ENCODE measurements around the gene CD9. TPM values are rescaled to one million over a fixed set of nuclear protein-coding genes. Genes with fewer than 3 reads are reported as not detected.
A peak's percentile ranks its signal among the peaks of the same experiment; 100 is the strongest.

CD9 gene
- total RNA-seq, 2 donors from 2014 or later: 6.1 to 8.4 TPM

DNA sequence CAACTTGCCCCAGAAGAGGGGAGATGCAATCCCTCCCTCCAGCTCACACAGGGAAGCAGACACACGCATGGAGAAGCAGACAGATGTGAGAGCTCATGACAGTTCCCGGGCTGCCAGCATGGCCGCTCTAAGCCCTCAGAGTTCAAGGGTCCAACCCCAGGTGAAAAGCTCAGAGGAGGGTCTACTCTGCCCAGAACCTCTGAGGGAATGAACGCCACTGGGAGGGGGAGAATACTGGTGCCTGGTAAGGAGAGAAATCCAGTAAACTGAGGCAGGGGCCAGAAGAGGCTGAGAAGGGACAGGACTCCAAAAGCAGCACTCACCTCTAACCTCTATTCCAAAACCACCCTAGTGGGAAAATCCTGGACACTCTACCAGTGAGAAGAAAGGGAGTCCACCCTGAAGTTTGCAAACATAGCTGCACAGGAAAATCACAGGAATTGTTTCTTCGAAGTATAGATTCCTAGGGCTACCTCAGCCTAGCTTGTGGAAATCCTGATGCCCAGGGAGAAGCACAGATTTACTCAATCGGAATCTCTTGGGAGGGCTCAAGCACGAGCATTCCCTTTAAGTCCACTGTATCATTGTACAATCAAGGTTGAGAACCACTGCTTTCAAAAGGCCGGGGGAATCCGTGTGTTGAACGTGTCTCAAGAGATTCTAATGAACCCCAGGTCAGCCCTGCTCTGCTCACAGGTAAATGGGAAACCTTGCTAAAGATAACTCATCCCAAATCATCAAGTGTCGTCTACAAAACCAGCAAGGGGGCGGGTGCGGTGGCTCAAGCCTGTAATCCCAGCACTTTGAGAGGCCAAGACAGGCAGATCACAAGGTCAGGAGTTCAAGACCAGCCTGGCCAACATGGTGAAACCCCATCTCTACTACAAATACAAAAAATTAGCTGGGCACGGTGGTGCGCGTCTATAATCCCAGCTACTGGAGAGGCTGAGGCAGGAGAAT, 76.0 kb downstream of the CD9 start:
- H3K27me3 Mint-ChIP-seq (ENCODE audit: low read depth): peaks cover 50% of the 10 kb centered on the region
- no peak overlapping the region for H3K4me3 Mint-ChIP-seq
- peaks cover 20% of the 10 kb centered on the region for H3K4me1 Mint-ChIP-seq (ENCODE audit: low read depth)
- no peaks in the 10 kb centered on the region for H3K9me3 Mint-ChIP-seq
- H3K36me3 Mint-ChIP-seq (ENCODE audit: insufficient read depth in 2 of 2): no peaks in the 10 kb centered on the region
- H3K27ac Mint-ChIP-seq: no peak overlapping the region
- DNase-seq (no peak), ATAC-seq (replicated peaks in 1 of 2) (no peak)

DNA sequence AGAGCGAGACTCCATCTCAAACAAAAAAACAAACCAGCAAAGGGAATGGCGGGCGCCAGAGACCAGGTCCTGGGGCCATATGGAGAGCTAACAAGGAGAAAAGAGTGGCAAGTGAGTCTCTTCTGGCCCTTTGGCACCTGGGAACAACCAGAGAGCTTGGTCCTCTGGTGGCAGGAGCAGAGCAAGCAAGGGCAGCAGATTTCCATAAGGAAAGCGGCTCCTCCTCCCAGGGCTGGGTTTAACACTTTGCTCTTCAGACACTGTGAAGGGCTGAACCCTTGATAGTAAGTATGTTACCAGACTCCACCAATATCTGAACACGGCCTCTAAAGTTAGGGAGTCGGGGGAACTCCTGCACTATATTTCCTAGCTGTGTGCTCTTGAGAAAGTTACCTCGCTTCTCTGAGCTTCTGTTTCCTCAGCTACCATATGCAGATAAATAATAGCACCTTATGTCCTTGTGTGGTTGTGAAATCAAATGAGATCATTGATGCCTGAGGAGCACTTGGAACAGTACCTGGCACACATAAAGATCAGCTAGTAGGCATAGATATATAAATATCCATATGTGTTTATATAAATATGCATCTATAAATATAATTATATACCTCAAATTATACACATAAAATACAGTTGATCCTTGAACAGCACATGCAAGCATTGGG, 76.9 kb downstream of the CD9 start:
- DNase-seq: no peak
- no peak overlapping the region for H3K27ac Mint-ChIP-seq
- no peaks in the 10 kb centered on the region for H3K36me3 Mint-ChIP-seq (ENCODE audit: insufficient read depth in 2 of 2)
- peaks cover 20% of the 10 kb centered on the region for H3K4me1 Mint-ChIP-seq (ENCODE audit: low read depth)
- H3K4me3 Mint-ChIP-seq: no peak overlapping the region
- peaks cover 52% of the 10 kb centered on the region for H3K27me3 Mint-ChIP-seq (ENCODE audit: low read depth)
- H3K9me3 Mint-ChIP-seq: no peaks in the 10 kb centered on the region
- no peak for ATAC-seq (replicated peaks in 1 of 2)

DNA sequence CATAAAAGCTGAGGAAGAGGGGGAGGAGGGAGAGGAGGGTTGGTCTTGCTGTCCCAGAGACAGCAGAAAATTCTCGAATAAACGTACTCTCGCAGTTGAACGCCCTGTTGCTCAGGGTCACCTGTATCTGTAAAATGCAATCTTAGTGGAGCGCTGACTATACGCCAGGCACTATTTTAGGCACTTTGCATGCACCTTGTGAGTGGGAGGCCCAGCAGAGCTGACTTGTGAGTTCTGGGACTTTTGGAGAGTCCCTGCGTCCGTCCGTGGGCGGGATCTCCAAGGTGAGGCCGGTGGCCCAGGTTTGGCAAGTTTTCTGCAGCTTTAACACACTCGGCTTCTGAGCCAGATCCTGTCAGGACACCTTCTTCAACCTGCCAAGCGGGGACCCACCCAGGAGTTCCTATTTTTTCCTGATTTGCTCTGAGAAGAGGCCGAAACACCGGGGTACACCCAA, 77.8 kb downstream of the CD9 start:
- H3K9me3 Mint-ChIP-seq: no peaks in the 10 kb centered on the region
- H3K27me3 Mint-ChIP-seq (ENCODE audit: low read depth): peaks cover 52% of the 10 kb centered on the region
- H3K4me1 Mint-ChIP-seq (ENCODE audit: low read depth): peaks cover 14% of the 10 kb centered on the region
- H3K4me3 Mint-ChIP-seq: peak overlapping the region; percentile 86 to 88
- peak overlapping the region; percentile 43 for H3K27ac Mint-ChIP-seq
- H3K36me3 Mint-ChIP-seq (ENCODE audit: insufficient read depth in 2 of 2): no peaks in the 10 kb centered on the region
- peak; percentile 18 to 25 for ATAC-seq (replicated peaks in 1 of 2)
- peak; percentile 53 to 59 for DNase-seq

DNA sequence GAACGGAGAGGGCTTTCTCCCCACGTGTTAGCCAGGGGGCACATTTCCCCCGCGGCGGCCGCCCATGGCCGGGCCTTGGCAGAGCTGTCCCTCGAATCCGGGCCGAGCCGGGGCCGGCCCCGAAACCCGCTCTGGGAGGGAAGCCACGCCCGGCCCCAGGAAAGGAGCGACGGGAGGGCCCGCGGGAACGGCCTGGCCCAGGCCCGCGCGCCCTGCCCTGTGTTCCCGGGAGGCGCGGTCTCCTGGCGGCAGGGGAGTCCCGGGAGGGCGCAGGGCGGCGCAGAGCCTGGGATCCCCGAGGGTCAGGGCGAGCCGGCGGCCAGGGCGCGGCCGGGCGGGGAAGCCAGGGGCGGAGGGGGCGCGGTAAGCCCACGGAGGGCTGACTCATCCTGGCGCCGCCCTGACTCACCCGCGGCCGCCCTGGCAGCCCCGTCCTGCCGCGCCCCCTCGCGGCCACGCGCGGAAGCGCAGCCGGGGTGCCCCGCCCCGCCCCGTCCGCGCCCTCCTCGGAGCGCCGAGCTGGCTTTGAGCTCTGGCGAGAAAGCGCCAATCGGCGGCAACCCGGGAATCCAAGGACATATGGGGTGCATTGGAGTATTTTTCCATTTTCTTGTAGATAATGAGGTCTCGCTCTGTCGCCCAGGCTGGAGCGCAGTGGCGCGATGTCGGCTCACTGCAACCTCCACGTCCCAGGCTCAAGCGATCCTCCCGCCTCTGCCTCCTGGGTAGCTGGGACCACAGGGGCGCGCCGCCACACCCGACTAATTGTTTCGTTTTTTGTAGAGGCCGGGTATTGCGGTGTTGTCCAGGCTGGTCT, 78.4 kb downstream of the CD9 start:
- peak; percentile 98 for ATAC-seq (replicated peaks in 1 of 2)
- Mint-ChIP-seq H3K4me3 (peak overlapping the region; percentile 86 to 88), H3K36me3 (ENCODE audit: insufficient read depth in 2 of 2) (no peaks in the 10 kb centered on the region), H3K4me1 (ENCODE audit: low read depth) (peaks cover 8% of the 10 kb centered on the region), H3K27ac (peak overlapping the region; percentile 43), H3K9me3 (no peaks in the 10 kb centered on the region), H3K27me3 (ENCODE audit: low read depth) (peaks cover 52% of the 10 kb centered on the region)
- DNase-seq: peak; percentile 87 to 94

DNA sequence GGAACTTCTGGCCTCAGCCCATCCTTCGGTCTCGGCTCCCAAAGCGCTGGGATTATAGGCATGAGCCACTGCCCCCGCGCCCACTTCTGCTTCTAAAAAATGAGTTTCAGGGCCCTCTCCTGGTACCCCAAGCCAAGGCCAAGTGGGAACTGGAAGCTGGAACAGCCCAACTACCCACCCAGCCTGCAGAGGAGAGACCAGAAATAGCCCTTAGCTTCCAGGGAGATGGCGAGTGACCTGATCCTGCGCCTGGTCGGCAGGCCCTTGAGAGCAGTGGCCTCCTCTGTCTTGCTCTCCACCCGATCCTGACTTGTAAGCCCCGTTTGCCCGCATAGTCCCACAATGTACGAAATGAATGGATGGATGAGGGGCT, 79.0 kb downstream of the CD9 start:
- no peak for ATAC-seq (replicated peaks in 1 of 2)
- no peak for DNase-seq
- no peaks in the 10 kb centered on the region for H3K36me3 Mint-ChIP-seq (ENCODE audit: insufficient read depth in 2 of 2)
- no peak overlapping the region for H3K27ac Mint-ChIP-seq
- H3K4me1 Mint-ChIP-seq (ENCODE audit: low read depth): peaks cover 8% of the 10 kb centered on the region
- no peaks in the 10 kb centered on the region for H3K9me3 Mint-ChIP-seq
- H3K27me3 Mint-ChIP-seq (ENCODE audit: low read depth): peaks cover 50% of the 10 kb centered on the region
- H3K4me3 Mint-ChIP-seq: peak overlapping the region in 1 of 2 donors; percentile 31

DNA sequence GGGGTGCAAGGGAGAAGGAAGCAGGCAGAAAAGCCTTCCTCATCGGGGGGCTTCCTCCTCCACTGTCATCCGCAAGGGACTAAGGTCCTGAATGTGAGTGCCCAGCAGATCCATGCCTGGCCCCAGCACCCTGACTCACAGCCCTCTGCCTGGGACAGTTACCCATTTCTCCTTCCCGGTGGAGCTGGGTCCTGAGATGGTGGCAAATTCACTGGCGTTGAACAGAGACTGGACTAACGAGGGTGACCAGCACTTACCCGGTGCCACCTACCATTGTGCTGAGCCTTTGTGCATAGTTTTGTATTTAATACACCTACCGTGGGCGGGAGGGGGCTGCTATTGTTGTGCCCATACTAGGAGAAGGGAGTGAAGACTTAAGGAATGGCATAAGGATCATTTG, 79.4 kb downstream of the CD9 start:
- DNase-seq (no peak), ATAC-seq (replicated peaks in 1 of 2) (no peak)
- Mint-ChIP-seq H3K27me3 (ENCODE audit: low read depth) (peaks cover 46% of the 10 kb centered on the region), H3K27ac (no peak overlapping the region), H3K36me3 (ENCODE audit: insufficient read depth in 2 of 2) (no peaks in the 10 kb centered on the region), H3K4me3 (no peak overlapping the region), H3K4me1 (ENCODE audit: low read depth) (peaks cover 8% of the 10 kb centered on the region), H3K9me3 (no peaks in the 10 kb centered on the region)

DNA sequence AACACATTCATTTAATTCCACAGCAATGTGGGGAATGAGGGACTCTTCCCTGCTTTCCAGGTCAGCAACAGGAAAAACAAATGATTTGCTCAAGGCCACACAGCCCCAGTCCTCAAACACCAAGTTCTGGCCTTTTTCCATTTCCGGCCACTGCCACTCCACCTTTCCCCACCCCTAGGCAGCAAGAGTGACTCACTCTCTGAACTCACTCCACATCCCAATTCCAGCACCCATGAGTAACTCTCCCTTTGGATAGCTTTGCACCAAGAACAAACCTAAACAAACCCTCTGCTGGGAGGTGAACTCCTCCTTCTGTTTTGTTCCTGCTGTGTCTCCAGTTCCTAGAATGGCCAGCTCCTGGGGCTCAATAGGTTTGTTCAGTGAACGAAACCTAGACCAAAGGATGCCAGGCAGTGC, 79.9 kb downstream of the CD9 start:
- Mint-ChIP-seq H3K4me1 (ENCODE audit: low read depth) (peaks cover 12% of the 10 kb centered on the region), H3K4me3 (no peak overlapping the region), H3K36me3 (ENCODE audit: insufficient read depth in 2 of 2) (no peaks in the 10 kb centered on the region), H3K27ac (no peak overlapping the region), H3K9me3 (no peaks in the 10 kb centered on the region), H3K27me3 (ENCODE audit: low read depth) (peaks cover 42% of the 10 kb centered on the region)
- ATAC-seq (replicated peaks in 1 of 2): no peak
- no peak for DNase-seq

DNA sequence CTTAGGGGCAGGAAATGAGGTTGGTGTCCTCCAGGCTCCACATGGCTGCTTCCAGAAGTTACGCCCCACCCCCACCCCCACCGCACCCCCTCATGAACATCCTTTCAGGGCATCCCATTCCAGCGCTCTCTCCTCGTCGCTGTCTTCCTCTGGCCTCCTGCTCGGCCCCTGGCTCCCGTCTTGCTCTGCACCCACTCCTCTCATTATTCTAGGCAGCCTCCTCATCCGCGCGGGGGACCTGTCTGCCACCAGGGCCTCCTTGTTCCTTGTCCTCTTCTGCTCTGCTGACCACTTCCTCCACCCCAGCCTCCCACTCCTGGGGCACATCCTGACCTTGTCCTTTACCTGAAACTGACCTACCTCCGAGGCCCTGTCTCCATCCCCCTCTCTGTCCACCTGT, 80.5 kb downstream of the CD9 start:
- H3K4me1 Mint-ChIP-seq (ENCODE audit: low read depth): peaks cover 14% of the 10 kb centered on the region
- no peaks in the 10 kb centered on the region for H3K9me3 Mint-ChIP-seq
- H3K27ac Mint-ChIP-seq: no peak overlapping the region
- peaks cover 35% of the 10 kb centered on the region for H3K27me3 Mint-ChIP-seq (ENCODE audit: low read depth)
- DNase-seq (no peak), ATAC-seq (replicated peaks in 1 of 2) (no peak)
- no peak overlapping the region for H3K4me3 Mint-ChIP-seq
- H3K36me3 Mint-ChIP-seq (ENCODE audit: insufficient read depth in 2 of 2): no peaks in the 10 kb centered on the region

DNA sequence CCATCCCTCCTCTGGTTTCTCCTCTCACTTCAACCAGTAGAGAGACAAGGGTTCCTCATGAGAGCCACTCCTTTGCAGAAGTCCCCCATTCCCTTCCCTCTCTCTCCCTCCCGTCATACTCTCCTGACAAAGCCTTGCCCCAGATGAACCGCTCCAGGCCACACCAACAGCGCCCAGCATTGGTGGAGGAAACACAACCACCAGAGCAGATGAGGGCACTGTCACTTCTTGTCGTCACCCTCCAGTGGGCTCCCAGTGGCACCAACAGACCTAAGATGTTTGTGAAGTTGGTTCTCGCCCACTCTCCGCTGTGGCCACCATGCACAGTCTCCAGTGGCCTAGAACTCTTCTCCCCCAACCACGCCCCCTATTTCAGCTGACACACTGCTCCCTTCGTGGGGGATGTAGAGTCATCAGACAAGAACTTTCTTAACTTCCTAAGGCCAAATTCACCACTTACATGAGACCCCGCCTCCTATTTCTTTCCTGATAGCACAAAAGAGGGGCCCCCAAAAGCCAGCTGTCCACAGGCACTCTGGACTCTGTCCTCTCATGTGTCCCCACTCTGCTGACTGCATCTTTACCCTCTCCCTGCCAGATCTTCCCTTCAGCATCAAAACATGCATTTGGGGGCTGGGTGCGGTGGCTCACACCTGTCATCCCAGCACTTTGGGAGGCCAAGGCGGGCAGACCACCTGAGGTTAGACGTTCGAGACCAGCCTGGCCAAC, 81.0 kb downstream of the CD9 start:
- Mint-ChIP-seq H3K36me3 (ENCODE audit: insufficient read depth in 2 of 2) (no peaks in the 10 kb centered on the region), H3K9me3 (no peaks in the 10 kb centered on the region), H3K4me1 (ENCODE audit: low read depth) (peaks cover 14% of the 10 kb centered on the region), H3K27me3 (ENCODE audit: low read depth) (peaks cover 30% of the 10 kb centered on the region), H3K27ac (no peak overlapping the region), H3K4me3 (no peak overlapping the region)
- ATAC-seq (replicated peaks in 1 of 2): no peak
- DNase-seq: no peak

DNA sequence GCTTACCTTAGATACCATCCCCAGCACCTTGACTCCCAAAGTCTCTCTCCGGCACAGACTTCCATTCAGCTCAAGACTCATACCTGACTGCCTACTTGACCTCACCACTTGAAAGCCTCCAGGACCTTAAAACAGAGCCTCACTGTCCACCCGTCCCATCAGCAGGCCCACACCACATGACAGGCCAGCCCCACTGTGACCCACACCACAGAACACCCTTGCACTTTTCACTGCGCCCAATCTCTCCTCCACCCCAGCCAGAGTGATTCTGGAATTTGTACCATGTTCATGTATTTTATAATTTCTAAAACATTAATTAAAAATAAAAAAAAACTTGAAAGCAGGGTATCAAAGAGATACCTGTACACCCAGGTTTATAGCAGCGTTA, 82.2 kb downstream of the CD9 start:
- ATAC-seq (replicated peaks in 1 of 2): no peak
- Mint-ChIP-seq H3K4me1 (ENCODE audit: low read depth) (peaks cover 14% of the 10 kb centered on the region), H3K27ac (no peak overlapping the region), H3K4me3 (no peak overlapping the region), H3K36me3 (ENCODE audit: insufficient read depth in 2 of 2) (no peaks in the 10 kb centered on the region), H3K9me3 (no peaks in the 10 kb centered on the region), H3K27me3 (ENCODE audit: low read depth) (peaks cover 24% of the 10 kb centered on the region)
- DNase-seq: no peak

DNA sequence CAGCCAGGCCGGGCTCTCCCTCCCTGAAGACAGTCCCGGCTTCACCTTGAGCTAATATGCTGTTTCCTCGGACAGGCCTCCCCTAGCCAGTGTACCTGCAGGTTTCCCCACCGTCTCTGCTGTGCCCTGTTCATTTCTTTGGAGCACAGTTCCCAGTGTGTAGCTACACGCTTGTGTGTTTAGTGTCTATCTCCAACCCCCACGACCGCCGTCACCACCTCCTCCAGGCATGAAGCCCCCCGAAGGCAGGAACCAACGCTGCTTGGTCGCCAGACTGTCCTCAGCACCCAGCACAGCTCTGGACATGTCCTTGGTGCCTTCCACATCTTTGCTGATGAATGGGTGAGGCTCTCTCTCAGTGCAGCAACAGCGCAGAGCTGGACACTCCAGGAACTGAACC, 84.1 kb downstream of the CD9 start:
- no peak overlapping the region for H3K27ac Mint-ChIP-seq
- no peaks in the 10 kb centered on the region for H3K9me3 Mint-ChIP-seq
- ATAC-seq (replicated peaks in 1 of 2) (no peak), DNase-seq (no peak)
- H3K4me3 Mint-ChIP-seq: no peak overlapping the region
- H3K27me3 Mint-ChIP-seq (ENCODE audit: low read depth): peaks cover 21% of the 10 kb centered on the region
- no peaks in the 10 kb centered on the region for H3K36me3 Mint-ChIP-seq (ENCODE audit: insufficient read depth in 2 of 2)
- peaks cover 6% of the 10 kb centered on the region for H3K4me1 Mint-ChIP-seq (ENCODE audit: low read depth)

DNA sequence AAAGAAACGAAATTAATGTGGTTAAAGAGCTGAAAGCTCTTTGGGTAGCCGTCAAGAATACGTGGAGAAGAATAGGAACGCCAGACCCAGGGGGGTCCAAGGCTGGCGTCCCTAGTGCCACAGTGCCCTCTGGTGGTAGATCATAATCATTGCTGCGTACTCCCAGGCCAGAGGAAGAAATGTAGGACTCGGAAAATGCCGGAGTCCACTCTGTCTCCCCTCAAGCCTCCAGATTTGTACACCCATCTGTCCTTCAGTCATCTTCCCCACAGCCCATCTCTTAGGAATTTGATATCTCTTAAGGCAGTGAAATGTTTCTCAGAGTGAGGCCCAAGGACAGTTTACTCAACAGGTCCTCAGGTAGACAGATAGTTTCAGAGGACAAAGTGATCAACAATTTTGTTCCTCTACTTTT, 84.9 kb downstream of the CD9 start:
- no peak overlapping the region for H3K4me3 Mint-ChIP-seq
- DNase-seq (peak; percentile 52 to 74), ATAC-seq (replicated peaks in 1 of 2) (peak; percentile 76 to 77)
- no peak overlapping the region for H3K27ac Mint-ChIP-seq
- H3K27me3 Mint-ChIP-seq (ENCODE audit: low read depth): peaks cover 13% of the 10 kb centered on the region
- no peaks in the 10 kb centered on the region for H3K9me3 Mint-ChIP-seq
- H3K4me1 Mint-ChIP-seq (ENCODE audit: low read depth): peaks cover 6% of the 10 kb centered on the region
- H3K36me3 Mint-ChIP-seq (ENCODE audit: insufficient read depth in 2 of 2): no peaks in the 10 kb centered on the region

Measured in activated T-cell treated with anti-CD3 and anti-CD28 coated beads, Interleukin-2, amount 50 U/mL, for 72 hours (primary cell).